Occipital lobe (tissue), 2 donors: ENCODE data around the gene RBSN. TPM values are rescaled to one million over a fixed set of nuclear protein-coding genes. Genes with fewer than 3 reads are reported as not detected.

Source experiments
- DNase-seq: peaks from one replicate; lab custom pipeline; 2025; lab: John Stamatoyannopoulos, UW
- total RNA-seq: library from RNA; depleted of rRNA; stranded (reverse); fragments of >200 nt; gene quantifications from one replicate; pipeline ENCODE4 v1.2.3, GENCODE V29; 2014

RBSN gene
- total RNA-seq, 1 donor from 2014 or later: 70.8 TPM

DNA sequence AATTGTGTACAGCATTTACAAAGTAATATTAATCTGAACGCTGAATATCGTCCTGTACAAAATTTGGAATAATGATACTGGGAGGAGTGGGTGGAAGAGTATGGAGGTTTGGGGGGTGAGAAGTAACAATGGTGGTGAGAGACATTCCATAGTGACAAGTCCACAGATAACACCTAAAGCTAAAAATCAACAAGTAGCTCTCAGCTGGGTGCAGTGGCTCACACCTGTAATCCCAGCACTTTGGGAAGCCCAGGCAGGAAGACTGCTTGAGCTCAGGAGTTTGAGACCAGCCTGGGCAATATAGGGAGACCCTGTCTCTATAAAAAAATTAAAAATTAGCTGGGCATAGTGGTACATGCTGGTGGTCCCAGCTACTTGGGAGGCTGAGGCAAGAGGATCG lies 38.9 kb downstream of the RBSN start:
- no peak for DNase-seq

DNA sequence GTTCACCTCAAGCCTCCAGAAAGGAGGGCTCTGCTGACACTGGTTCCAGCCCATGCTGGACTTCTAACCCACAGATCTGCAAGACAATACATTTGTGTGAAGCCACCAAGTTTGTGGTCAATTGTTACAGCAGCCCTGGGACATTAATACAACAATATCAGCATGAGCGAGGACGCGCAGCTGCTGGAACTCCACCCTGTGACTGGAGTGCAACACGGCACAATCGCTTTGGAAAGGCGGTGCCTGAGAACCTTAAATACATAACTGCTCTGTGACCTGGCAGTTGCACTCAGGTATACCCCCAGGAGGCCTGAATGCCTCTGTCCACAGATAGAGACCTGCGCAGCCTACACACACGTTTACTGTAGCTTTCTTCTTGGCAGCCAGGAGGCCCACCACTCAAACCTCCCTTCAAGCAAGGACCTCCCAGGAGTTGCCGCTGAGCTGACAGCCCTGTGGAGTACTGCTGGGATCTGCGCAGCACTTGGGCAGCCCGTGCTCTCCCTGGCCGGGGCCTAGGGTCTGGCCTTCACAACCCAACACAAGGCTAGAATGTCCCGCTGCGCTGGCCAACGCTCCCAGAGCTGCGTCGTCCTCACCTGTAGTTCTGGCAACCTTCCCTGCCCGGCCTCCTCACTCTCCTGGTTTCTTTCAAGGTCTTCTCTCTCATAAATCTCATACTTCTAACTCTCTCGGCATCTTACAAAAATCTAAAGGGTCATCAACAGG lies 42.1 kb downstream of the RBSN start:
- DNase-seq: no peak

DNA sequence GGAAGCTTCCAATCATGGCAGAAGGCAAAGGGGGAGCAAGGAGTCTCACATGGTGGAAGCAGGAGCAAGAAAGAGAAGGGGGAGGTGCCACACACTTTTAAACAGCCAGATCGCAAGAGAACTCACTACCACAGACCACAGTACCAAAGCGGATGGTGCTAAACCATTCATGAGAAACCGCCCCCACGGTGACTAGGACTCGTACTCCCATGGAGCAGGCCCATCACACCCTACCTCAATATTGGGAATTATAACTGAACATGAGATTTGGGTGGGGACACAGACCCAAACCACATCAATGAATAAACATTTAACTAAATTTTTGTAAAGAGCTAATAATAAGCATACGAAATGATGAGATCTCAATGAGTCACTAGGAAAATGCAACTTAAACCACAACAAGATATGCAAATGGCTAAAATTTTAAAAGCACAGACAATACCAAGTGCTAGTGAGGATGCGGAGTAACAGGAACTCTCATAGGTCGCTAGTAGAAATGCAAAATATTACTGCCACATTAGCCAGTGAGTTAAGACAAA lies 43.9 kb downstream of the RBSN start:
- DNase-seq: no peak

DNA sequence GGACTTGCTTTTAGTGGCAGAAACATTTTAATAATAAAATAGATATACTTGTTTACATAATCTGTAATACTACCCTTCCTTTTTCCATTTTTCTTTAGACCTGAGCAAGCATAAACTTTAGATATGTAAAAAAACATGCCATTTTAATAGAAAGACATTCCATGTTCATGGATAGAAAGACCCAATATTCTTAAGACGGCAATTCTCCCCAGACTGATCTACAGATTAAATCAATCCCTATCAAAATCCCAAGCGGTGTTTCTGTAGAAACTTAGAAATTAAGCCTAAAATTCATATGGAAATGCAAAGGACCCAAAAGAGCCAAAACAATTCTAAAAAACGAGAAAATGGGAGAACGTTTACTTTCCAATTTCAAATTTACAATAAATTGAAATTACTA lies 45.4 kb downstream of the RBSN start:
- no peak for DNase-seq

DNA sequence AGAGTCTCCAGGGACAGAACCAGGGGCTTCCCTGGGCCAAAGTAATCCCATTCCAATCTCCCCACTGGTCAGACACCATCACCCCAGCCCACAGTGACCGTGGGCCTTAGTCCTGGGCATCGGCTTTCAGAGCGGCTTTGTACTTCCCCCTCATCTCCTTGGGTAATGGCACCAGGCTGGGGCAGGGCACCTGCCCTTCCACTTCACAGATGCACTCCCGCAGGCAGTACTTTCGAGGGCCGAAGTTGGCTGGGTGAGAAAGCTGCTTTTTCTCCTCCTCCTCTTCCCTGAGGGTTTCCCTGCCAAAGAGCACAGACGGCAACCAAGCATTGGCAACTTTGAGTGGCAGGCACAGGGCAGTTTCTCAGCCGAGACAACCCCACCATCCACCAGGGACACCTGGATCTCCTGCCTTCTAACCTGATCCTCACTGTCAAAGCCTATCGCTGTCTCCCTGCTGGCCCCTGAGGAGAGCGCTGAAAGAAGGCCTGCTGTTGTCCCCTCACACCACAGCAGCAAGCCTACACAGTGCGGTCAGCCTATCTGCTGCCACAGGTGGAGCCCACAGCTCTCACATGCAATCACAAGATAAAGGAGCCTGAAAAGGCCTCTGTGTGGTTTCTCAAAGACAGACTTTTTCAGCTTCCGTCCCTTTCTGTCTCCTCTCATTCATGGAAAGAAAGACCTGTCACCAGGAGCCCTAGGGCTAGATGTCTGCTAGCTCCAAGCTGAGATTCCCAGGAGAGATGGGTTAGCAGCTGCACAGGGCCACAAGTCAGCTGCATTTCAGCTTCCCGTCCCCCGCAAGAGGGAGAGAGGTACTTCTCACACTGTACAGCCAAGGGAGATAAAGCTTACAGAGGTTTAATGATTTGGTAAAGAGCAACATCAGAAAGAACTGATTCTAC lies 46.4 kb downstream of the RBSN start:
- no peak for DNase-seq

DNA sequence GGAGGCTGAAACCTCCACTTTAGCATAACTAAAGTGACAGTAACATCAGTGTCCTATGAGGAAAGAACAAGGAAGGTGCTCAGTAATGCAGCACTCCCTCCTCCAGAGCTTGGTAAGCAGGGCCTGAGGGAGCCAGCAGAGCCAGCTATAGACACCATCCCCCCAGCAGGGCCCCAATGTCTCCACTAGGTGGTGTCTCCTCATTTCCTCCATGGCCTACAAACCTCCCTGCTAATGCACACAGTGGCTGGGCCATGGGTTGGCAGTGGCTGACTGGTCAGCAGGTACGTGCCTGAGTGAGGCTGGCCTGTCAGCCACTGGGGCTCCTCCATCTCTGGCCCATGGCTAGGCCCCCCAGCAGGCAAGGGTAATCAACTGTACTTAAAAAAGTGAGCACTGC lies 47.4 kb downstream of the RBSN start:
- no peak for DNase-seq

DNA sequence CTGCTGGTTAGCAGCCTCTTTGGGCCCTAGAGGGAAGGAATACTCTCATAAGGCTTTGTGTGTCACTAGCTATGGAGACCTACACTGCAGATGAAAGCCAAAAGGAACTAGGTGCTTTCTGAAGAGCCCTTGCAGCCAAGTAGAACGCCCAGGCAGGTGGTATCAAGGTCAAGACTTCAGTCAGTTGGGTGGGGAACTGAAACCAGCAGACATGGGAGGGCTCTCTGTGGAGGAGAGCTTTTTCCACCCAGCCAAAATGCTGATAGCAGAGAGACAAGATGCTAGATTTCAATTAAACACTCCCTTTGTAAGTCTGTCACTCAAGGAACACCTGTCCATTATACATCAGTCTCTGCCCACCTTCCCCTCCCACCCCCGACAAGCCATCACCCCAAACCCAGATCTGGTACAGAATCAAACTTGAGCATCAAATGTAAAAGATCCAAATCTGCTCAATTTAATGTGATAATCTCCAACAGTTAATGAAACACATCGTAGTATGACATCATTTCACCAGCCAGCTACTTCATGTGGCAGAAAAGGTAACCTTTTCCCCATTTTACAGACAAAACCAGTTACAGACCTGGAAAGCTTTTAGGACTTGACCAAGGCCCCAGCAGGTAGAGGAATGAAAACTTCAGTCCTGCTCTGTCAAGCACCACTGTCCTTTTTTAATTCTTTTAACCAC lies 48.4 kb downstream of the RBSN start:
- no peak for DNase-seq

DNA sequence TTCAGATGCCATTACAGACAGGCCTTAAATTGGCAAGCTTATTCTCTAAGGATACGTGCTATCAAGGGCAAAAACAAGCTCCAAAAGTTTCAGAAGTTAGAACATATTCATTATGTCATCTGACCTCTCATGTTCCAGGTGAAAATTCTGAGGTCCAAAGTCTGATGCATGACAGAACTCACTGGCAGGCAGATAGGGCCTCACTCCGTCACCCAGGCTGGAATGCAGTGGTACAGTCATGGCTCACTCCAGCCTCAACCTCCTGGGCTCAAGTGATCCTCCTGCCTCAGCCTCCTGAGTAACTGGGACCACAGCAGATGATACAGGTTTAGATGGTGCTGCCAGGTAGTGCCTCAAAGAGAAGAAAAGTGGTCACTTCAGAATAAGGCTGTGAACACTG lies 49.4 kb downstream of the RBSN start:
- no peak for DNase-seq

DNA sequence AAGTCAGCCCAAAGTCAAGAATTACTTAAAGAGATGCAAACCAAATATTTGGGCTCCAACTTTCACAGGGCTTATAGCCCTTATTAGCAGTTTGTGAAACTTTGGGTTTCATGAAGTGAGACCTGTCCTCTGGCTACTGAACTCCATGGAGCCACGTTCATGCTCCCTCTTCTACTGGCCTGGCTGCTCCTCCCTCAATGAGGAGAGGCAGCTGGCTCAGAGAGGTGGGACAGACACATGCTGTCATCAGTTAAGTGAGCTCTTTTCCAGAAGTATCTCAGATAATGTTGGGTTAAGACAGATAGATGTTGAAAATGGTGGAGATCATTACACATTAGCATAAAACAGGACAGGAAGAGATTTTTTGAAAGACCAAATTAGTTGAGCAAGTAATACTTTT lies 53.3 kb downstream of the RBSN start:
- no peak for DNase-seq

DNA sequence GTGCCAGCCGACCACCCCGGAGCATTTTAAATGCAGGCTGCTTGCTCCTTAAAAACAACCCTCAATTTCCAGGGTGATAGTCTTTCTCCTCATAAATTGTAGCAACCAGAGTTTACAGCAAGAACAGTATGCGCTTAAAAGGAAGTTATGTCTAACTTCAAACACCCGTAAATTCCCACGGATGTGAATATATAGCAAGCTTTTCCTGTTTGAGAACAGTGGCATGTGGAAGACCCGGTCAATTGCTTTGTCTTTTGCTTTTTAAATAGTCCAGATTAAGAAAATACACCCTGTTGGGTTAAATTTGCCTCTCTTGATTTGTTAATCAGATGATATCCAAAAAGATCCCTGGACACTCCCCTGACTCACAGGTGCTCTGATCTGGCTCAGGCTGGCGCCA lies 54.6 kb downstream of the RBSN start:
- no peak for DNase-seq

DNA sequence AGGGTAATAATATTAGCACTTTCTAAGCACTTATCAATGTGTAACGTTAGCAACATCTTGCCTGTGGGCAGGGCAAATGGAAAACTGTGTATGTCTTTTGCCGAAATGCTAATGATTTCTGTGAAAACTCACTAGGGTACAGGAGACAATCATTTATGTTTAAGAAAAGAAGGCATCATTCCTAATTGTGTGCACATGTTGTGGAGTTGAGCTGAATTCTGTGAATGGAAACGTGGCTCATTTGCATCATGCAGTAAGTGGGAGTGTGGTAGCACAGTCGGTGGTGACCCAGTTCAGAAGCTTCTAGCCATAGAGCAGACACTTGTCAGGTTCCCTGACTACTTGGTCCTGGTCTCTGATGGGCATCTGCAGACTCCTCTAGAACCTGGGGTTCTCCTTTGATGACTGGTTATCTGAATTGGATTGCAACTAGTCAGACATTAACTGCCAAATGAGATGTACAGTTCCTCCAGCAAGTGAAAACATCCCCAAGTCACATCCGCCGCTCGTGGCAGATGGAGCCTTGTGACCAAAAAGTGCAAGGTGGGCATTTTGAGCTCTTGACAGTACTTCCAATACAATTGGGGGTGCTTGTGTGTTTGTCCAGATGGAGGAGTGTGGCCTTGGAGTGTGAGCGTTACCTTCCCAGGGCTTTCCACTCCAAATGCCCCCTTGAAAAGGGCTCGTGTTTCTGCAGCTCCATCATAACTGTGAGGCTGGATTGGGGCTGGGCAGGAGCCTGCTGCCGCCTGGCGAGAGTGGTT lies 55.4 kb downstream of the RBSN start:
- no peak for DNase-seq

DNA sequence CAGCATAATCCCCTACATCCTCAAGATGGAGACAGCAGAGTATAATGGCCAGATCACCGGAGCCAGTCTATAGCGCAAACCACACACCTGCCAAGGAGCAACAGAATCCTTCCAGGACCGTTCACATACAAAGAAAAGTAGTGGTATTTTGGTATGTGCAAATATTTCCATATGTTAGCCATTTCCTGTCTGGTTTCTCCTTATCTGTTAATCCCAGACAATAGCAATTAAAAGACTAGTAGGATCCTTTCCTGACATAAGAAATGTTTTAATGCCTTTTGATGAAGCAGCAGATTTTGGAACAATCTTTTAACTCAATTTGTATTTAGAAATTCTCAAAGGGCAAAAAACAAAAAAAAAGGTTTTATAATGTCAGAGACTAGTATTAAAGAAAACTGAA lies 56.0 kb downstream of the RBSN start:
- DNase-seq: no peak

DNA sequence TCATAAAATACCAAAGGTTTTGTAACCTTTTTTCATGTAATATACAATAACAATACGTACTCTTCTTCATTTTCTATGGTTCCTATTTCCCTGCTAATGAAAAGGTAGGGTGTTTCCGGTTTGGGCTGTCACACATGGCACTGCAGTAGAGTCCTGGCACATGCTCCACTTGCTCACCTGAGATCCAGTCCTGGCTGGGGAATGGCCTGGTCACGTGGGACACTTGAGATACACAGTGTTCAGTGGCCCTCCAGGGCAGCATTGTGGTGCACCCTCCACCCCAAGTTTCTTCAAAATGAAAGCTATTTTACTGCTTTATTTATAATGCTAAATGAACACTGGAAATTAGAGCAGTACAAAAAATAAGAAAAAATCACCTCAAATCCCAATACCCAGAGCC lies 57.0 kb downstream of the RBSN start:
- no peak for DNase-seq

DNA sequence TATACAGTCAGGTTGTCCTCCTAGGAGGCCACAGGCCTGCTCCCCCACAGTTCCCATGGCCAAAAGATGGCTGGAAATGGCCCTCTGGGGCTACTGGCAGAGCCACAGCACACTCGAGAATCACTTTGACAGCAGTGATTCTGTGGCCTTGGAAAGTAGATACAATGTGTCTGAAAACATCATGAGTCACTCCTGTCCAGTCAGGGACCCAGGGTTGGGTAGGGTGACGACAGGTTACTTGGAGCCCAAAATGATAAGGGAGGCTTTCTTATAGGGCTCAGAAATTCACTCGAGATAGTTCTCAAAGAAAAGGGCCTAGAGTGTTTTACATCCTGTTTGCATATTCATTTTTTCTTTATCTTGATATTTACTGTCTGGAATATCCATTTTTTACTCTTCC lies 58.1 kb downstream of the RBSN start:
- no peak for DNase-seq

DNA sequence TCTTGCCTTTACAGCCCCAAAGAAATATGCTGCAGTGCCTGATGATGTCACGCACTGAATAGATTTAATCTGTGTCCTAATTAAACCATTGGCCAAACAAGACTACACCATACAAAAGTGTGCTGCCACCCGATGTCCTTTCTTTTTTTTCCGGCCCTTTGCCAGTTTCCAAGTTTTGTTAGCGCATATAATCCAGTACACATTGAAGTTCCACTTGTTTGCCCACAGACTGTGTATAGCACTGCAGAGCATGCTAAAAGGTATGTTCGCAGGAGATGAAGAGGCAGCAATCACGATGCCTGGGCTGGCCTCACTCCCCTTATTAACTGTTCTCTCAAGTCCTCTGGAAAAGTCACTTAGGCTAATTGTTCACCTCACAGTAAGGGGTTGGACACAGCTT lies 60.6 kb downstream of the RBSN start:
- DNase-seq: no peak

DNA sequence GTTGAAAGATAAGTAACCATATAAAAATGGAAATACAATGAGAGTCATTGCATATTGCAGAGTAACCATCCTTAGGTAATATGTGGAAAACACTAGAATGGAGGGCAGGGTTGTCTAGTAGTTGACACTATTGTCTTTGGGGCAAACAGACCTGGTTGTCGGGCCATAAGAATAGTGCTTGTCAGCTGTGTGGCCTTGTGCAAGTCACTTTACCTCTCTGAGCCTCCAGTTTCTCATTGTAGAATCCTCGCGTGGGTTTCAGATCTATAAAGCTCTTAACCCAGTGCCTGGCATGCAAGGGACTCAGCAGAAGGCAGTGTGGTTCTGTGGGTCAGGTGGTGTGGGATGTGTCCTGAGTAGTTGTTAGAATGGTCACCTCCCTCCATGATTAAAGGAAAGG lies 65.8 kb downstream of the RBSN start:
- DNase-seq: no peak

DNA sequence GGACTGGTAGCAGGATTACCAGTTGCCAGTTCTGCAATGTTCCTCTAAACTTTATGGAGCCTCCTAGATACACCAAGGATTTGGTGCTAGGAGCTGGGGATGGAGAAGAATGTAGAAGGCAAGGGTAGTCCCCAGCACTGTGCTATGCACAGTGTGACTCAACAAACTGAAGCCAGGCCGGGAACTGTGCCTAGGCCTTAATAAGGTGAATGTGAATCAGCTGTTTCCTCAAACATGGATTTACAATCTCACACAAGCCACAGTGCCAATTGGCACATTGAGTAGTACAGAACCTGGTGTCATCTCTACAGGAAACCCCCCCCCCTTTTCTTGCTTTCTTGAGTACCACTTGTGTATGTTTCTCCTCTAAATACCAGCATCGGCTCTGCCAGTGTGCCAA lies 66.3 kb downstream of the RBSN start:
- DNase-seq: no peak

DNA sequence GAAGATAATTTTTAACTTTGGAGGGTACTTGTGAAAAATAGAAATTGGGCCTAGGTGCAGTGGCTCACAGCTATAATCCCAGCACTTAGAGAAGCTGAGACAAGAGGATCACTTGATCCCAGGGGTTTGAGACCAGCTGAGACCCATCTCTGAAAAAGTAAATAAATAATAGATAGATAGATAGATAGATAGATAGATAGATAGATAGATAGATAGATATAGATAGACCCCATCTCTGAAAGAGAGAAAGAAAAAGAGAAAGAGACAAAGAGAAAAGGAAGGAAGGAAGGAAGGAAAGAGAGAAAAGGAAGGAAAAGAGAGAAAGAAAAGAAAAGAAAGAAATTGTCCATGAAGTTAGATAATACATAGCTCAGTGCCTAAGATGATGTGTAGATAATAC lies 69.3 kb downstream of the RBSN start:
- DNase-seq: no peak

DNA sequence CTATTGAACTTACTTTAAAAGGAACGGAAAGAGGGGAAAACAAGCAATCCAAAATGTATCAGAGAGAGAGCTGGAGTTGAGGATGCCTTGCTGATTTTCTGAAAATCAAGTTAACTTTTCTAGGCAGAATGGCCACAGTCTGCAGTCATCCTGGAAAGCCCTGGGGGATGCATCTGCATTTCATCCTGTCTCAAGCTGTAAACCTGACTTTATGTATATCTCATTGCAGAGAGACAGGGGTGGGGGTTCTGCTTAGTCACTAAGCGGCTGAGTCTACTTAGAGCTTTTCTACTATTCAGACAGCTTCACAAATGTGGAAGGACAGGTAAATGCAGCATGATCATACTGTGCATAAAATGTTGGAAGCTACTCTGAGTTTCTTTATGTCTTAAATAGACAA lies 75.2 kb downstream of the RBSN start:
- DNase-seq: no peak

DNA sequence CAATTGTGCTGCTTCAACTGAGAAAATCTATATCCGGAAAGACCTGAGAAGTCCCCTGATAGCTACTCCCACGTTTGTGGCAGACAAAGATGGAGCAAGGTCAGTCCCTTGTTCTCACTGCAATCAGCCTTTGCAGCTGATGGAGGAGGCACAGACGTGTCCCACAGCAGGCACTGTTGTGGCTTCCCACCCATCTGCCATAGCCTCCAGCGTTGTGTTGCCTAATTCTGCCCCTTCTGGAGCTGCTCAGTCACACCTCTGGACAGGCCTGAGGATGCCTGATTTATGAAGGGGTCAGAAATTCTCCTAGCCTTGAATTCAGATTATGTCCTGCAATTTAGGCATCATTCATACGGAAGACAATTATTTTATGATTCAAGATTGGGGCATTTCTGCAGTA lies 75.7 kb downstream of the RBSN start:
- DNase-seq: no peak
